Measurements from ENCODE around the gene STX10.
A peak's percentile ranks its signal among the peaks of the same experiment; 100 is the strongest.

DNA sequence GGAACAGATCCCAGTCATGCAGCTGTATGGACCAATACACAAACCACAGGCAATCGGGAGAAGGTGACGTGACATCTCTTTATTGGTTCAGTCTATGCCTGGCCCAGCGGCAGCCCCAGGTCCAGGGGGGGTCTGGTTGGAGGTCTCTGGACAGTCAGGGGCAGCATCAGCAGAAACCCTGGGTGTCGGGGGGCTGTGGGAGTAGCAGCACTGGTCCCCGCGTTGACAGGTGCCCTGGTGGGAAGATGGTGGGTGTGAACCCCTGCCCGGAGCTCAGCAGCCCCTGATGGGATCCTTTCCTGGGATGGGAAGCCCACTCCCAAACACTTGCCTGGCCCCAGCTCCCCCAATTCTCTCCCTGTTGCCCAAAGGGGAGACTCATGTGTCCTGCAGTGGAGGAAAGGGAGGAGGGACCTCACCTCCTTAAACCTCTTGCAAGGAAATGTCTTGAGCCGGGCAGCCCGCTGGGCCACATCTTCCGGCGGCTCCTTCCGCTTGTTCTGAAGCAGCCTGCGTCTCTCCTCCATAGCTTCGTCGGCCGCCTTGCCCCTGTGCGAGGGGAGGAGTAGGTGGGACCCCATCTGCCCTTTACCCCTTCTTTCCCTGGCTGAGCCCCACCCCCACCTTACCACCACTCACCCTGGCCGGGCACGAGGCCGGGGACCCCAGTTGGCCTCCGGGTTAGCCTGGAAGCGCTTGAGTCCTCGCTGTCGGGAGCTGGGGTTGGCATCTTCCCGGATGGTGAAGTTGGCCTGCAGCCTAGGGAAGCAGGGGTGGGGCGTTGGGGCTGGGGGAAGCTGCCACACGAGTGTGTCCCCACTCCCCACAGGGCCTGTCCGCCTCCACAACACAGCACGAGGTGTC lies 45.1 kb downstream of the STX10 start:
- TF ChIP-seq, protein P1, sequence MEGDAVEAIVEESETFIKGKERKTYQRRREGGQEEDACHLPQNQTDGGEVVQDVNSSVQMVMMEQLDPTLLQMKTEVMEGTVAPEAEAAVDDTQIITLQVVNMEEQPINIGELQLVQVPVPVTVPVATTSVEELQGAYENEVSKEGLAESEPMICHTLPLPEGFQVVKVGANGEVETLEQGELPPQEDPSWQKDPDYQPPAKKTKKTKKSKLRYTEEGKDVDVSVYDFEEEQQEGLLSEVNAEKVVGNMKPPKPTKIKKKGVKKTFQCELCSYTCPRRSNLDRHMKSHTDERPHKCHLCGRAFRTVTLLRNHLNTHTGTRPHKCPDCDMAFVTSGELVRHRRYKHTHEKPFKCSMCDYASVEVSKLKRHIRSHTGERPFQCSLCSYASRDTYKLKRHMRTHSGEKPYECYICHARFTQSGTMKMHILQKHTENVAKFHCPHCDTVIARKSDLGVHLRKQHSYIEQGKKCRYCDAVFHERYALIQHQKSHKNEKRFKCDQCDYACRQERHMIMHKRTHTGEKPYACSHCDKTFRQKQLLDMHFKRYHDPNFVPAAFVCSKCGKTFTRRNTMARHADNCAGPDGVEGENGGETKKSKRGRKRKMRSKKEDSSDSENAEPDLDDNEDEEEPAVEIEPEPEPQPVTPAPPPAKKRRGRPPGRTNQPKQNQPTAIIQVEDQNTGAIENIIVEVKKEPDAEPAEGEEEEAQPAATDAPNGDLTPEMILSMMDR (conservative IDR thresholded peaks at IDR 0.05; ENCODE audit: low read depth, low read length), result peak; percentile 49; the same call in 1 of the 2 replicates
- TF ChIP-seq EZH2phosphoT487 (IDR thresholded peaks at IDR 0.05; ENCODE audit: borderline replicate concordance, low read length), result no peak
- no peak for TF ChIP-seq EZH2 (IDR thresholded peaks at IDR 0.05; ENCODE audit: low read length, unreplicated experiment)
